NT2/D1 (cell line): ENCODE data around the gene RTF2.

ENCODE experiments used
- SUZ12 ChIP-seq: IDR thresholded peaks from 2 replicates; pipeline ENCODE4 v1.6.1; 2011; ENCODE audit not compliant: insufficient read length, insufficient read depth; ENCODE audit errors: extremely low read depth
- ZNF274 ChIP-seq: IDR thresholded peaks from 2 replicates; pipeline ENCODE4 v1.6.1; 2011; ENCODE audit warnings: mild to moderate bottlenecking, low read depth, low read length

DNA sequence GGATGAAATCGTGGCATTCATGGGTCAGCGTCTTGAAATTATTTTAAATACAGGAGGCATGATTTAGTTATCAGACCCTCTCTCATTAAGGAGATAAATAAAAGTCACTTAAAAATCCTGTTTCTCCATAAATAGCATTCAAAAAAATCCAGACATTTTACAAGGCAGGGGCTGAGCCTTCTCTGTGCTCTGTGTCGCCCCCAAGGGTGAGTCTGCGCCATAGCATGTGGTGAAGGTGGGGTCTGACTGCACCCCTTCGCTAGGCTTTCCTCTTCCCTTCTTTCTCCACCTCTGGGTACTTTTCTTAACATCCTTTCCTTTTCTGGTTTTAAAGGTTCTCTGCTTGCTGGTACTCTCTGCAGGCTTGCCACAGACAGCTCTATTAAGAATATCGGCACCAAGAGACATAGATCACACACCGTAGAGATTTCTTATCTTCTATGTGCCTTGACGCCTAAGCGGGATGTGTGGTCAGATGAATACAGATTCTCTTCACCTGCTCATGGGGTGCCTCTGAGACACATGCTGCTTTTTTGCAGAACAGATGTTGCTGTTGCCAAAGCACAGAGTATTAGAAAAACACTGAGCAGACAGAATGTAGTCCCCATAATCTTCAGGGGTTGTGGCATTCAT lies 36.1 kb downstream of the RTF2 start:
- TF ChIP-seq ZNF274 (no peak), SUZ12 (no peak)
